ENCODE data around the gene B4GALT6.

- no peak for TF ChIP-seq CTCF (IDR thresholded peaks at IDR 0.05)
- no peak for TF ChIP-seq POLR2A (IDR thresholded peaks at IDR 0.05)
These were observed 59.3 kb downstream of the B4GALT6 start for GRCh38 chr18:31624892-31625640.
